ENCODE data around the gene RERE.

- TF ChIP-seq CTCF (IDR thresholded peaks at IDR 0.05) (no peak), POLR2A (IDR thresholded peaks at IDR 0.05) (no peak), EP300 (IDR thresholded peaks at IDR 0.05) (no peak)
Observed at GRCh38 chr1:8698937-8699447, 118.4 kb downstream of the RERE start.
